ENCODE results near the gene GREB1.

GREB1 gene

DNA sequence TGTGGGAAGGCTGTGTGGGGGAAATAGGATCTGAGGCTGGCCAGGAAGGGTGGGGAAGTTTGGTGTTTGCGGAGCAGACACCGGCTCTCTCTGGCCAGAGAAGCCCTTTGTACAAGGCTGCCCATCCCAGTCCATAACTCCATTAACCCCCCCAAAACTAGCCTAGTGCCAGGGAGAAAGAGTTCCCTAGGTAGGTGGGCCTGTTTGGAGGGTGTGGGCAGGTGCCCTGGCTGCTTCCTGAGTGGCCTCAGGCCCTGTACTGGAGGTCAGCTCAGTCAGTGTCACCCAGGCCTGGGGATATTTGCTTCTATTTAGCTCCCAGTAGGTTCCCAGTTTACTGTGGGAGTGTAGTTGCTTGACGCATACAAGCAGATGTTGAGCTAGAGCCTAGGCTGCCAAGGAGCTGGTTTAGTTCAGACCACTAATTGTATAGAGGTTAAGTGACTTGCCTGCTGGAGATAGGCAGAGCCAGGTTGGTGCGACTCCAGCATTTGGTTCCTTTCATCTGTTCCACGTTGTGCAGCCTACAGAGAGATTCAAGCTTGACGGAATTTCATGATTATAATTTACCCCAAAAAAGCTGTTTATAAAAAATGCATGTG lies 2.9 kb upstream of the GREB1 start:
- DNase-seq (ENCODE audit: extremely low read depth, low read depth): no peak
- TF ChIP-seq, protein P1, sequence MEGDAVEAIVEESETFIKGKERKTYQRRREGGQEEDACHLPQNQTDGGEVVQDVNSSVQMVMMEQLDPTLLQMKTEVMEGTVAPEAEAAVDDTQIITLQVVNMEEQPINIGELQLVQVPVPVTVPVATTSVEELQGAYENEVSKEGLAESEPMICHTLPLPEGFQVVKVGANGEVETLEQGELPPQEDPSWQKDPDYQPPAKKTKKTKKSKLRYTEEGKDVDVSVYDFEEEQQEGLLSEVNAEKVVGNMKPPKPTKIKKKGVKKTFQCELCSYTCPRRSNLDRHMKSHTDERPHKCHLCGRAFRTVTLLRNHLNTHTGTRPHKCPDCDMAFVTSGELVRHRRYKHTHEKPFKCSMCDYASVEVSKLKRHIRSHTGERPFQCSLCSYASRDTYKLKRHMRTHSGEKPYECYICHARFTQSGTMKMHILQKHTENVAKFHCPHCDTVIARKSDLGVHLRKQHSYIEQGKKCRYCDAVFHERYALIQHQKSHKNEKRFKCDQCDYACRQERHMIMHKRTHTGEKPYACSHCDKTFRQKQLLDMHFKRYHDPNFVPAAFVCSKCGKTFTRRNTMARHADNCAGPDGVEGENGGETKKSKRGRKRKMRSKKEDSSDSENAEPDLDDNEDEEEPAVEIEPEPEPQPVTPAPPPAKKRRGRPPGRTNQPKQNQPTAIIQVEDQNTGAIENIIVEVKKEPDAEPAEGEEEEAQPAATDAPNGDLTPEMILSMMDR (IDR thresholded peaks at IDR 0.05; ENCODE audit: low read depth, low read length): no peak

DNA sequence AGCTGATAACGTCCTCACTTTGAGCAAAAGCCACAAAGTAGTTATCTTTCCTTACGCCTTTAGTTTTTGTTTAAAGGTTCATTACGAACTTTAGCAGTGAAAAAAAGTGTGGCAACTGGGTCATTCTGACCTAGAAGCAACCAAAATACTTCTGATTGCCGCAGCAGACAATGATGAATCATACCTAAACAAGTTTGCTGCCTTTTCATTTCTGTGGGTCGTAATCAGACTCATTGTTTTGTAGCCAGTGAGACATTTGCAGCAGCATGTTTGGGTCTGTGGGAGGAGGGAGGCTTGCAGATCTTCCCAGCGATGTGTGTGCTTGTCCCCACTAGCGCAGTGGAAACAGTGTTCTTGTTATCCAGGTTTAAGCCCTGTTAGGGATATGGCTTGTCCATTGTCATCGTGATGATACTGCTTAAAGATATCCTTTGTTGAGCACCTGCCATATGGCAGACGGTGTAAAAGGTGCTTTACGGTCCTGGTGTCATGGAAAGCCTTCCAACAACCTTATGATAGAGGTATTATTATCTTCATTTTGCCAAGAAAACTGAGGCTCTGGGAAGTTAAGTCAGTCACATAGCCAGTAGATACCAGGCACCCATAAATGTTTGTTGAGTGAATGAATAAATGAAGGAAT lies 1.3 kb upstream of the GREB1 start:
- TF ChIP-seq, protein P1 (IDR thresholded peaks at IDR 0.05; ENCODE audit: low read depth, low read length): no peak
- DNase-seq (ENCODE audit: extremely low read depth, low read depth): no peak

DNA sequence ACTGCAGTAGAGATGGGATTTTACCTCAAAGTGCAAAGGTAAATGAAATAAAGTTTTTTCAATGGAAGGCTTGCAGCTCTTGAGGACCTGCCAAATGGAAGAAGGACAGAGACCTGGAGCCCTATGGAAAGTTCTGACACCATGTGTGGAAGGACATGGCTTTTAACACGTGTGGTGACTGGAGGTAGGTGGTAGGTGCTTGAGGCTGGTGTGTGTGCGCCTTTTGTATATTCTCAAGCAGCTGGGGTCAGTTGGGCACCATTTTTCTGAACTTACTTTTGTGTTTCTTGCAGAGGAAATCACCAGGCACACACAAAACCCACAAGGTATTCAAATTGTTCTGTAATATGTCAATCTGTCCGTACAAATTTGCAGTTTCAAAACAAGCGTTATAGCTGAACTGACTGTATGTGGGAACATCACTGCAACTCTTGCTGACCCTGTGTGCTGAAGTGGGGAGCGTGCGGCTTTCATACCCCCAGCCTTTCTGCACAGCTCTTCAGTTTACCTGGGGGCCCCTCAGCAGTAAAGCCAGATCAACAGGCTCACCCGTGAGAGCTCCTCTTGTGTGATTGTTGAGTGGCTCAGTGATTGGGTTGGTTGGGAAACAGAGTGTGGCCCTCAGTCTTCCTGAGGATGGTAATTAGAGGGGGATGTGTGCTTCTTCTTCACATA lies 363 bp downstream of the GREB1 start:
- DNase-seq (ENCODE audit: extremely low read depth, low read depth): no peak
- TF ChIP-seq, protein P1 (IDR thresholded peaks at IDR 0.05; ENCODE audit: low read depth, low read length): no peak

DNA sequence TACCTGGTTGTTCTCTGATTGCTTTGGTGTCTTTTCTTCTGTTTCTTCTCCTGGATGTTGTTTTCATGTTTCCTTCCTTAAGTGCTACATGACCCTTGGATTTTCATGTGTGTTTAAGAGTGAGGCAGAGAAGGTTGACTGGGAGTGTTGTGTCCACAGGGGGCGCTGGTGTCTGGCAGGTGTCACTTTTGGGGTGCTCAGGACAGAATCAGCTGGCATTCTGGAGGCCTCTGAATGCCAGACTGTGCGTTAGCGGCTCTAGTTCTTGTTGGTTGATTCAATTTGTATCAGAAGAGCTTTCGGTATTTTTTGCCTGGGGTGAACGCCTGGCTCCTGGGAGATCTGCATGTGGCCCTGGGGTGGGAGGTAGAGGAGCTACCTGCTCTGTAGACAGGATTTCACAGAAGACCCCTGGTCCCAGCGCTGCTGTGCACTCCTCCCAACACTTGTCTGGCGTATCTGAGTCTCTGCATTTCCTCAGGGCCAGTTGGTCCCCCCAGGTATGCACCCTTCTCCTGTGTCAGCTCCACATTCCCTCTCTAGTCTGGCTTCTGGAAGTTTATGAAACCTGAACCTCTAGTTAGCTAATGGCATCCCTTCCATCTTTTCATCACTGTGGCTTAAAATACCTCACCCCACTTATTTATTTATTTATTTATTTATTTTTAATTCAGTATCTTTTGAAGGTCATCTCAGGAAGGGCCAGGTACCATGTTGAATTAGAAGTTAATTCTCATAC lies 1.1 kb downstream of the GREB1 start:
- no peak for DNase-seq (ENCODE audit: extremely low read depth, low read depth)
- TF ChIP-seq, protein P1 (IDR thresholded peaks at IDR 0.05; ENCODE audit: low read depth, low read length): no peak

DNA sequence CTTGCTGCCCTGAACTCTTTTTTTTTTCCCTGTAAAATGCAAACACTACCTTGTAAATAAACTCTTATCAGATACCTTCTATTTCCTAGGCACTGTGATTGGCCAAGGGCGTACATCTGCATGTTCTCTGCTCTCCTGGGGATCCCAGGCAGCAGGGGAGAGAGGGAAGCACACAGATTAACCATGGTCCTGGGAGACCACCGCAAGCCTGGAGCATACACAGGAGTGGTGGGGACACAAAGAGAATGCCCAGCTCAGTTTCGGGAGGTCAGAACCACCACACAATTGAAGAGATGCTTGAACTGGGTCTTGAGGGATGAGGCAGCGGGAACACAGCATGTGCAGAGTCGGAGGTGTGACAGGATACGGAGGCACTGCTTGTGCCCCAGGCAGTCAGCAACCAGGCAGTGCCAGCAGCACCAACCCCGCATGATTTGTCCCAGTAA lies 2.1 kb downstream of the GREB1 start:
- TF ChIP-seq, protein P1 (IDR thresholded peaks at IDR 0.05; ENCODE audit: low read depth, low read length): no peak

DNA sequence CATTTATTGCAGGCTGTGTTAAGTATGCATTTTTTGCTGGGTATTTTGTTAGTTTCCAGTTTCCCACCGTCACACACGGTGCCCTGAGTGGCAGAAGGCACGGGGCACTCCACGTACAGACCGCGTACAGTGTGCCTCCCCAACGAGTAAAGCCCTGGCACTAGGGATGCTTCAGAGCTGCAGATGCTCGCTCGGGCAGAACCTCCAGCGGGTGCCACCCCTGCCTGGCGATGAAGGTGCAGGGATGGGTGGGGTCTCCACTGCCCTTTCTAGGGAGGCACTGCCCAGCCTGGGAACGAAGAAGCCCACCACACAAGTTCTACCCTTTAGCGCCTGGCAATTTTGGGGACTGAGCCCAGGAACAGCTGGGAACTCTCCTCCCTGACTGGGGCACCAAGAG lies 4.1 kb downstream of the GREB1 start:
- no peak for DNase-seq (ENCODE audit: extremely low read depth, low read depth)

More for the DNA sequence above, 2.1 kb downstream of the GREB1 start:
- DNase-seq (ENCODE audit: extremely low read depth, low read depth): no peak

More for the DNA sequence above, 4.1 kb downstream of the GREB1 start:
- TF ChIP-seq, protein P1 (IDR thresholded peaks at IDR 0.05; ENCODE audit: low read depth, low read length): no peak
